Omental fat pad (tissue), 4 donors: ENCODE measurements around the gene HYI. TPM values are rescaled to one million over a fixed set of nuclear protein-coding genes. Genes with fewer than 3 reads are reported as not detected.

ENCODE experiments used
- ATAC-seq: fragments of 150-250 bp; one replicate; pipeline ENCODE4 v1.9.1; 2016; ENCODE audit warnings: mild to moderate bottlenecking, moderate library complexity; ENCODE audit not compliant: low FRiP score
- DNase-seq: peaks from one replicate; pipeline ENCODE4 v3.0.0-alpha.2; 2019; ENCODE audit warnings: low spot score
- total RNA-seq, 4 donors: library from RNA; depleted of rRNA; stranded (reverse); fragments of >200 nt; gene quantifications; one replicate each; pipeline ENCODE4 v1.1.0, GENCODE V29; 2016
- TF ChIP-seq, protein P1 (sequence below), 3 donors: fragments of 450-650 bp; IDR thresholded peaks; one replicate each; pipeline ENCODE4 v1.5.1; 2016 to 2017; ENCODE audit warnings: antibody characterized with exemption in 3 of 3, mild to moderate bottlenecking in 3 of 3, moderate library complexity in 2 of 3

The HYI gene
- total RNA-seq, 4 donors from 2014 or later: 39.5 to 59.0 (median 53.2) TPM

GRCh38 chr1:43447891-43448708 is 5.6 kb downstream of the HYI start:
- DNase-seq (no peak), ATAC-seq (no peak)
- TF ChIP-seq, protein P1, sequence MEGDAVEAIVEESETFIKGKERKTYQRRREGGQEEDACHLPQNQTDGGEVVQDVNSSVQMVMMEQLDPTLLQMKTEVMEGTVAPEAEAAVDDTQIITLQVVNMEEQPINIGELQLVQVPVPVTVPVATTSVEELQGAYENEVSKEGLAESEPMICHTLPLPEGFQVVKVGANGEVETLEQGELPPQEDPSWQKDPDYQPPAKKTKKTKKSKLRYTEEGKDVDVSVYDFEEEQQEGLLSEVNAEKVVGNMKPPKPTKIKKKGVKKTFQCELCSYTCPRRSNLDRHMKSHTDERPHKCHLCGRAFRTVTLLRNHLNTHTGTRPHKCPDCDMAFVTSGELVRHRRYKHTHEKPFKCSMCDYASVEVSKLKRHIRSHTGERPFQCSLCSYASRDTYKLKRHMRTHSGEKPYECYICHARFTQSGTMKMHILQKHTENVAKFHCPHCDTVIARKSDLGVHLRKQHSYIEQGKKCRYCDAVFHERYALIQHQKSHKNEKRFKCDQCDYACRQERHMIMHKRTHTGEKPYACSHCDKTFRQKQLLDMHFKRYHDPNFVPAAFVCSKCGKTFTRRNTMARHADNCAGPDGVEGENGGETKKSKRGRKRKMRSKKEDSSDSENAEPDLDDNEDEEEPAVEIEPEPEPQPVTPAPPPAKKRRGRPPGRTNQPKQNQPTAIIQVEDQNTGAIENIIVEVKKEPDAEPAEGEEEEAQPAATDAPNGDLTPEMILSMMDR (IDR thresholded peaks at IDR 0.05): no peak

GRCh38 chr1:43446881-43447835 is 6.6 kb downstream of the HYI start:
- no peak for ATAC-seq
- TF ChIP-seq, protein P1 (IDR thresholded peaks at IDR 0.05): no peak
- DNase-seq: no peak

DNA sequence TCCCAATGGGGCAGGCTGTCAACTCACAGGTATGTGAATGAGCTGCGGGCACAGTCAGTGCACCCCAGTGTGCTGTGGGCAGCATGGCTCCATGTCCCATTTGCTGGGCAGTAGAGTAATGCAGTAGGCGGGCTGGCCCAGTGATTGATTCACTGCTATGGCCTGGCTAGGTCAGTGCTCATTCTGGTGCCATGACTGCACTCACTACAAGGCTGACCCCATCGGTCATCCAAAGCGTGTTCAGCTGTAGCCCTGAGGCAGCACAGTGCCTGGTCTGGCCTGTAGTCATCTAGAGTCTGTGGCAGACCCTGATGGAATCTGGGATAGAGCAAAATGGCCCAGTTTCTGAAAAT is 7.4 kb downstream of the HYI start:
- TF ChIP-seq, protein P1 (IDR thresholded peaks at IDR 0.05): no peak
- DNase-seq (no peak), ATAC-seq (no peak)

DNA sequence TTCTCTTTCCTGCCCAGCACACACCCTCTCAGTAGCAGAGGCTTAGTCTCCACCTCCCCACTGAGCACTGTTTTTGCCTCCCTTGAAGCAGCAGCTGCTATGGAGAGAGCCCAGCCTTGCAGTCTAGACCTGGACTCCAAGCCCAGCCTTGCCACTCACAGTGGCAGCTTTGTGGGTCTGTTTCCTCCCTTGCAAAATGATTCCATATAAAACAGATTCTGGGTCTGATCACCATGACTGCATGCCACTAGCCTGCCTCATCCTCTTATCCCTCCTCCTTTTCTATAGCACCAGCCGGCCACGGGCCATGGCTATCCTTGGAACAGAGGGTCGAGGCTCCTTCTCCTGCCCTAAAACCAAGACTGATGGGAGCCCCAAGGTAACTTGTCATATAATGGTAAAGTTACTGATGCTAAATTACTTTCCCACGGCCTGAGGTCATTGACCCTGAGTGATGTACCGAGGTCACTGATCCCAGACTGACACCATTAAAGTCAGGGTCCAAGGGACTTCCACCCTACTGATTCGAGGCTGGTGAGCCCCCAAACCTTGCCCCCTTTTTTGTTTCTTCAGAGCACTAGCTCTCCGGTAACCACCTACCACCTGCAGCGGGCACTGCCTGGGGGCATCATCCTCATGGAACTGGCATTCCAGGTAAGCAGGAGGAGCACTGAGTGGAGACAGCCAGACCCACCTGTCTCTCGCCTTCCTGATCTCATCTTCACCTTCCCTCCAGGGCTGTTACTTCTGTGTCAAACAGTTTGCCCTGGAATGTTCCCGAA is 7.9 kb downstream of the HYI start:
- ATAC-seq: no peak
- no peak for DNase-seq
- TF ChIP-seq, protein P1 (IDR thresholded peaks at IDR 0.05): no peak

GRCh38 chr1:43444836-43445235 is 8.9 kb downstream of the HYI start:
- TF ChIP-seq, protein P1 (IDR thresholded peaks at IDR 0.05): no peak
- DNase-seq: no peak
- no peak for ATAC-seq

DNA sequence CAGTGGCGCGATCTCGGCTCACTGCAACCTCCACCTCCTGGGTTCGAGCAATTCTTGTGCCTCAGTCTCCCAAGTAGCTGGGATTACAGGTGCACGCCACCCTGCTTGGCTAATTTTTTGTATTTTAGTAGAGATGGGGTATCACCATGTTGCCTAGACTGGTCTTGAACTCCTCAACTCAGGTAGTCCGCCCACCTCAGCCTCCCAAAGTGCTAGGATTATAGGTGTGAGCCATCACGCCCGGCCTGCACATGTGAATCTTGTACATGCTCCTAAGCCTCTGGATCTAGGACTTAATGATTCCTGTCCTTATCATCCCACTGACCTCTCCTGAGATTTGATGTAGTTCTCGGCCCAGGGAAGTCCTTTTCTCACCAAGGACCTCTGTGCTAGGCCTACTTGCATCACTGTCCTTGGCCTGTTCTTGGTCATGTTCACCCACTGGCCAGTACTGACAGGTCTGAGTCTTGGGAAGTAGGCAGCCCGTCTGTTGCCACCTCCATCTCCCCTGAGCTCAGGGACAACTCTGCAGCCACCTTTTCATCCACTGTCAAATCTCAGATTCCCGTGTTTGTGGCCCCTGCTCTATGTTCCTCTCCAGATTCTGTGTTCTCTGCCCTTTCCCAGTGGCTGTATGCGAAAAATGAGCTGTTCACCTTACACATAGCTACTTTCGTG is 9.4 kb downstream of the HYI start:
- ATAC-seq: no peak
- no peak for DNase-seq
- TF ChIP-seq, protein P1 (IDR thresholded peaks at IDR 0.05): no peak
